Fibroblast of skin of left quadriceps (primary cell): ENCODE results near the gene ENAH.
"Not testable (repeated sequence)": the region's sequence is repeated elsewhere in the genome, so short reads cannot be mapped to it uniquely, and the experiment has no call there.

Experiments used
- DNase-seq, 2 experiments: peaks; one replicate each; pipeline ENCODE4 v3.0.0-alpha.2; 2013; ENCODE audit warnings: low read depth in 2 of 2

Gene ENAH

DNA sequence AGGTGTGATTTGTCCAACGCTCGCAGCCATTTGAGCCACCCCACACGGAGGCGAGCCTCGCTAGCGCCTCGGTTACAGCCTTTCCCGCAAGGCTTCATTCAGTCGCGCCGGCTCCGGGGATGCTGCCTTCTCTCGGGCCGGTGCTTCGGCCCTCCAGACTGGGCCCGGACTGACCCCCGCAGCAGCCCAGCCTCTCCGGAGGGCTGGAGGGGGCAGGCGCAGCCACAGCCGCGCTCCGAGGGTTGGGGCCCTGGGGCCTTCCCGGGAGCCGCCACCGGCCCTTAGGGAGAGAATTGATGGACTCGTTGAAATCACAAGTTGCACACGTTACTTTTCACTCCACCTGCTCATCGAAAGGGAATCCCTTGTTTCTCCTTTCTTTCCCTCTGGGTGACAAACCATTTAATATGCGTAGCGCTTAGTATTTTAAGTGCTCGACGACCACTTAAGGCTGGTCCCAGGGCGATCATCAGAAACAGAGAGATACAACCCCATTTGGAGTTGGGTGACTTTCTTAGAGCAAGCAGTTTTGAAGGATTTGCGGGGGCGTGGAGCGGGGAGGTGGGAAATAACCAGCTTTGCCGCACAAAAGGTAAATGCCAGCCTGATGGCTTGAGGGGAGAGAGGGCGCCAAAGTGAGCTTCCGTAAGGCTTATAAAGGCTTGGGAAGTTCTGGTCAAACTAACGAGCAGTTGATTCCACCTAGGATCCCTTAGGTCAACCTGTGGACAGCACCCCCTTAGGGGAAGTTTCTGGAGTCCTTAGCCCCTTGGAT lies 24.6 kb upstream of the ENAH start:
- DNase-seq, result no peak

DNA sequence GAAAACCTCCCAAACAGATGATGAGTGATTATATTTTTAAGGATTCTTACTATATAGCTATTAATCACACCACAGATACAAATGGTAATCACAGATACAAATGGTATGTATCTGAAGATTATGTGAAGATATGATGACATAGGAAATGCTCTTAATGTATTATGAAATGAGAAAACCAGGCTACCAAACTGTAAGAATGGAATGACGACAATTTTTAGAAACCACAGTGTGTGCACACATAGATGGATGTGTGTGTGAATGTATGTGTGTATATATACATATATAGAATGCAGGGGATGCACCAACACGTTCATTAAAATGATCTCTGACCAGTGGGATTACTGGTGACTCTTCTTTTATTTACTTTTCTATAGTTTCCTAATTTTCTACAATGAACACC lies 21.5 kb upstream of the ENAH start:
- DNase-seq, result peak; percentile 48 to 53

DNA sequence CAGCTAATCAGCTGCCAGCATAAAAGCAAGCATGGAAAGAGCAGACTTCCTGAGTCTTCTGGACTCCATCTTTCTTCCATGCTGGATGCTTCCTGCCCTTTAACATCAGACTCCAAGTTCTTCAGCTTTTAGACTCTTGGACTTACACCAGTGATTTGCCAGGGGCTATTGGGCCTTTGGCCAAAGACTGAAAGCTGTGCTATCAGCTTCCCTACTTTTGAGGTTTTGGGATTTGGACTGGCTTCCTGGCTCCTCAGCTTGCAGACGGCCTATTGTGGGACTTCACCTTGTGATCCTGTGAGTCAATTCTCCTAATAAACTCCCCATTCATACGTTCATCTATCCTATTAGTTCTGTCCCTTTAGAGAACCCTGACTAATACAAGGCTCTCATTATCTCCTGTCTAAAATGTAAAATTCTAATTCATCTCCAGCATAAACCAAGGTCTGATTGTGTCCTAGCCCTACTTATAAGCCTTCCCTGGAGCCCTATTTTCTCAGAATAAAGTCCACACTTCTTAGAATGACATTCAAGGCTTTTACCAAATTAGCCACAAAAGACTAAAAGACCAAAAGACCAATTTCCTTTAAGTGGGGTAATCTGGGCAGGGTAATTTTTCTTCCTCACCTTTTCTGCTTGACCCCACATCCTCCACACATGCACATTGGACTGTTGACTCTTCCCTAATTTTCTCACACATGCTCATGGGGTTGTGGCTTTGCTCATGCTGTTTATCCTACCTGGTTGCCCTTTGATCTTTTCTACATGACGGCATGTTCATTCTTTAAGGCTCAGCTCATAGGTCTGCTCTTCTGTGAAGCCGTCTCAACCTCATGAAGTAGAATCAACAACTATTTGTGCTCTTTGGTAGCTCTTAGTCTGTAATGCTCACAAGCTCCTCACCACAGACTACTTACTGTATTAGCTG lies 18.1 kb upstream of the ENAH start:
- no peak for DNase-seq

DNA sequence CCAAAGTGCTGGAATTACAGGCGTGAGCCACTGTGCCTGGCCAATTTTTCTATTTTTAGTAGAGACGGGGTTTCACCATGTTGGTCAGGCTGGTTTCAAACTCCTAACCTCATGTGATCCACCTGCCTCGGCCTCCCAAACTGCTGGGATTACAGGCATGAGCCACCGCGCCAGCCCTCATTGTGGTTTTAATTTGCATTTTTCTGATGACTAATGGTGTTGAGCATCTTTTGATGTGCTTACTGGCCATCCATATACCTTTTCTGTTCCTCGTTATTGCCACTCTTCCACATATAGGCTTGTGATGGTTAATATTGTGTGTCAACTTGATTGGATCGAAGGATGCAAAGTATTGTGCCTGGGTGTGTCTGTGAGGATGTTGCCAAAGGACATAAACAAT lies 17.4 kb upstream of the ENAH start:
- no peak for DNase-seq

DNA sequence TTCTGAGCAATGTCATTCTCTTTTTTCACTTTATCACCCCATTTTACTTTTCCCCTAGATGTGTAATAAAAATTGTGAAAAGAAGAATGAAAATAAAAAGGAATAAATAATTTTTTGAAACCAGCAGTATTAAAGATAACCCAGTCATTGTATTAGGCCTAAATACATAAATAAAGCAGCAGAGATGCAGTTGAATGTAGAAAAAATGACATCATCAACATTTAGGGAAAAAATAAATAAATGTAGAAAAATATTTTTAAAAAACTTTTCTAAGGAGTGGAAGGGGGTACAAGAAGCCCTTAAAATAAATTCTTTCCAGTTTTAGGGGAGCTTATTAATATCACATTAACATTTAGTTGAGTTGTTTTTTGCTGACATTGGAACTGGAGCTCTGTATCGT lies 15.3 kb upstream of the ENAH start:
- no peak for DNase-seq

DNA sequence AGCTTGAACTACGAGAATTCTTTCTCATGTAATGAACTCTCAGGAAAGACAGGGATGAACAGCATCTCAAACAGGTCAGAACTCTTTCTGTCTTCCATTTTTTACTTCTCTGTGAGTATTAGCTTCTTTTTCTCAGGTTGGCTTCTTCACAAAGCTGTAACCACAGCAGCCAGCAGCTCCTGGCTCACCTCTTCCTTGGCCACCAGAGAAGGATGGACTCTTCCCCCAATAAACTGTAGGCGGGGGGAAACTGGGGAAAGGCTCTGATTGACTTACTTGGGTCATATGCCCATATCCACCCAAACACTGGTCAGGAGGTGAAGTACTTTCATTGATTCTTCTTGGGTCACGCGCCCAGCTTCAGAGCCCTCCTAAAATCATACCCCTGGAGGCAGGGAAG lies 14.4 kb upstream of the ENAH start:
- DNase-seq, result no peak

DNA sequence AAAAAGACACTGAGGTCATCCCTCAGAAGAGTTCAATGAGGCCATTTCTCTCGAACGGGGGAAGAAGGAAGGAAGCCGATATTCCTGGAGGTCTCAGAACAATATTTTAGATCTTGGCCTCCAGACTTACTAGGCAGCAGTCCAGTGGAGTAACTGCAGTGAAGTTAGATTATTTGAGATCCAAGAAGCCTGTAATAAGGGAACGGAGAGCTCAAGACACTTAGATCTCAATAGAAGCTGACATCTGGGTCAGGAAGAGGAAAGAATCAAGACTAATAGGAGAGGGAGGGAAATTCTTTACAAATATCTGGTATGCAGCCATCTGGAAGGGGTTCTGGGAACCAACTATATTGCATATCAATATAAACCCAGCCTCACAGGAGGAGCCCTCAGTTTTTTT lies 13.6 kb upstream of the ENAH start:
- DNase-seq, result no peak

DNA sequence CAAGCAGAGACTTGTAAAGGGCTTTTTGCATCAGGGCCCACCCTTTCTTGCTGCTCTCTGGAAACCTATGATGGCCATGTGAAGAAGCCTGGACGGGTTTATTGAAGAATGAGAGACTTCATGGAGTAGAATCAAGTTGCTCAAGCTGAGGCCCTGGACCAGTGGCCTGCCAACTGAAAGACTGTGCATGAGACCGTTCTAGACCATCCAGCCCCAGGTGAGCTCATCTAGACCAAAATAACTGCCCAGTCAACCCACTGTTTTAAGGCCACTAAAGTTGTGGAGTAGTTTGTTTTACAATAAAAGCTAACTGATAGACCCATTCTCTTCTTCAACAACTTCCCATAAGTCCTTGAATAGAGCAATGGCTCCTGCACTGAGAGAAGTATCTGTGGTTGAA lies 11.8 kb upstream of the ENAH start:
- no peak for DNase-seq

DNA sequence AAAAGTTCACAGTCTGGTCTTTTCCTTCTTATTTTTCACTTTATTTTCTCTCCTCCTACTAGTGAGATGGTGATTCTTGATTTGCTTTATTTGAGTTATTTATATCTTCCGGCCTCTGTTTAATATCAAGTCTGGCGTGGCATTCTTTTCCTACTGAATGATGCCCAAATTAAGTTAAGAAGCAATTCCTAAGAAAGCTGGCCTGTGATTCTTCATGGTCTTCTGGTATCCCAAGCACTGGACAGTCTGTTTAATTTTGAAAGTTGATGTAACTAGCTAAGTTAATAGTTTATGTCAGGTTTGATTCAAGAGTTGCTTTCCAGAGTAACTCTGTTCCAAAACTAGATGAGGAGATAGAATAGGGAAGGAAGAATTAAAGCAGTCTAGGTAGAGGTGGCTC lies 9.2 kb upstream of the ENAH start:
- no peak for DNase-seq

DNA sequence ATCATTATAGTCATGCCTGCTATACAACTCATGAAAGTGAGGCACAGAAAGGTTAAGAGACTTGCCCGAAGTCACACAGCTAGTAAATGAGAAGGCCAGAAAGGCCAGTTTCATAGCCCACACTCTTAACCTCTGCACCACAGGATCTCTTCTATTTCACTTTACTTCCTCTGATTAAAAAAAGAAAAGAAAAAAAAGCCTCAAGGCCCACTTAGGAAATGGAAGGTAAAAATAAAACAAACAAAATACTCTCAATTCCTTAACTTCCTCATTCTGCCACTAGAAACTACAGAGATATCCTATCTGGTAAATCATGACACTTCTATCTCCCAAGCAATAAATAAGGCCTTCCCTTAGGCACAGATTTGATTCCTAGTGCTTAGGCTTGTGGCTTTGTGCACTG lies 7.6 kb upstream of the ENAH start:
- DNase-seq, result no peak

DNA sequence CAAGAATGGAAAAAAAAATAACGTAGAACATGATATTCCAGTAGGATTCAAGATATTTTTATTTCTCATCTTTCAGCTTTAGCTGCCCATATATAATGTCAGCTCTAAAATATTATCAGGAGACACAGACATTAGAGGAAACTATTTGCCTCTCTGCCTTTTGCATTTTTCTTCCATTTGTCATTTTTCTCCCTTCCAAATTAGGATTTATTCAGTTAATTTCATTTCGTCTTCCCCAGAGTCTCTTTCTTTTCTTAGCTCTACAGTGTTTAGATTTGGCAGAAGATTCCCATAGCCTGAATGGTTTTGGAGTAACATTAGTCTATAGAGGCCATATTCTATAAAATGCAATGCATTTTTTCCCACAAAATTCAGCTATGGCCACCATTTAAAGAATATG lies 5.1 kb upstream of the ENAH start:
- DNase-seq, result peak; percentile 64 to 67

DNA sequence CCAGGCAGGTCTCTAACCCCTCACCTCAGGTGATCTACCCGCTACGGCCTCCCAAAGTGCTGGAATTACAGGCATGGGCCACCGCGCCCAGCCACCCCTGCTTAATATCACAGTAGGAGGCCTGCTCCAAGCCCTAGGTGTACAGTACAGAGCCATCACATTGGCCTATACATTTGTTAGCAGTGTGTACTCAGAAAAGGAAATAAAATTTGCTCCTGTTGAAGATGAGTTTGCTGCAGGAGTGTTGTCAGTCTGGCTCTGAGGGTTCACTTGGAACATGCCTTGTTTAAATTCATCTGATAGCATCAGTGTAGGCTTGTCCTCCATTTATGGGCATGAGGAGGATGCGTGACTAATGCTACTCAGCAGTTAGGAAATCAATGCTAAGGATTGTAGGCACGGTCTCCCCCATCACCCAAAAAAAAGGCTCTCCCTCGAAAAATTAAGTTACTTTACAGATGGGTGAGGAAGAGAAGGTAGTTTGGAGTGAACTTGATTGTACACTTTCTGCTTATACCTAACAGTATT lies 4.6 kb upstream of the ENAH start:
- peak; percentile 86 to 88 for DNase-seq

DNA sequence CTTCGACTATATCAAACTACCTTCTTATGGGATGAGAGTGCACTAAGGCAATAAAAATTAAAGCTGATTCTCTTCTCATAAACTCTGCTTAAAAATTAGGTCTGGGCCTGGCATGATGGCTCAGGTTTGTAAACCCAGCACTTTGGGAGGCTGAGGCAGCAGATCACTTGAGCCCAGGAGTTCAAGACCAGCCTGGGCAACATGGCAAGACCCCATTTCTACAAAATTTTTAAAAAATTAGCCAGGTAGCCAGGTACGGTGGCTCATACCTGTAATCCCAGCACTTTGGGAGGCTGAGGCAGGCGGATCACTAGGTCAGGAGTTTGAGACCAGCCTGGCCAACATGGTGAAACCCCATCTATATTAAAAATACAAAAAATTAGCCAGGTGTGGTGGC lies 3.3 kb upstream of the ENAH start:
- not testable (repeated sequence) for DNase-seq

DNA sequence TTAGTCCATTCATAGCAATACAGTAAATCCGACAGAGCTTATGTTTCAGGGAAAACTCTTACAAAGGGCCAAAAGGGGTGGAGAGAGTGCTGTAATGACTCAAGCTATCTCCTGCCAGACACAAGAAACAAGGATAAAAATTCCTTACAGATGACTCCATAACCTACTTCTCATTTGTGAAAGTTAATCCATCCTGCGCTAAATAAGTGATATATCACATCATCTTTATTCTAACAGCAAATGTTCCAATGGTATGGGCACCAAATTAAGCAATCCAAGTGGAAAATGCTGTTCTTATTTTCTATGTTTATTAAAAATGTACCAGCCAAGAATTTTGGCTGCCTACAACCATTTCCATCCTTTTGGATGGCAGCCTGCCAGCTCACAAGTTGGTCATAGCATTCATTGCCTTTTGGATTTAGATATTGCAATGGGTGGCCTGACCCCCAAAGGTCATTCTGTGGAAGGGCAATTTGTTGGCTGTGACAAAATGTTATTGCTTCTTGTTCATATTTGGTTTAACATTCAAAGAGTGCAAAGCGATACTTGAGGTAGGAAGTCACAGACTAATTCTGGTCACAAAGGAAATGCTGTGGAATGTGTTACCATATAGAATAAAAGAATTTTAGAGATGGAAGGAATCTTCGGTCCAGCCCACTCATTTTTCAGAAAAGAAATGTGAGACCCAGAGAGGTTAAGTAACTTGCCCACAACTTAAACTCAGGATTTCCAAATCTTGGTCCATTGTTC lies 2.8 kb upstream of the ENAH start:
- peak; percentile 97 for DNase-seq

DNA sequence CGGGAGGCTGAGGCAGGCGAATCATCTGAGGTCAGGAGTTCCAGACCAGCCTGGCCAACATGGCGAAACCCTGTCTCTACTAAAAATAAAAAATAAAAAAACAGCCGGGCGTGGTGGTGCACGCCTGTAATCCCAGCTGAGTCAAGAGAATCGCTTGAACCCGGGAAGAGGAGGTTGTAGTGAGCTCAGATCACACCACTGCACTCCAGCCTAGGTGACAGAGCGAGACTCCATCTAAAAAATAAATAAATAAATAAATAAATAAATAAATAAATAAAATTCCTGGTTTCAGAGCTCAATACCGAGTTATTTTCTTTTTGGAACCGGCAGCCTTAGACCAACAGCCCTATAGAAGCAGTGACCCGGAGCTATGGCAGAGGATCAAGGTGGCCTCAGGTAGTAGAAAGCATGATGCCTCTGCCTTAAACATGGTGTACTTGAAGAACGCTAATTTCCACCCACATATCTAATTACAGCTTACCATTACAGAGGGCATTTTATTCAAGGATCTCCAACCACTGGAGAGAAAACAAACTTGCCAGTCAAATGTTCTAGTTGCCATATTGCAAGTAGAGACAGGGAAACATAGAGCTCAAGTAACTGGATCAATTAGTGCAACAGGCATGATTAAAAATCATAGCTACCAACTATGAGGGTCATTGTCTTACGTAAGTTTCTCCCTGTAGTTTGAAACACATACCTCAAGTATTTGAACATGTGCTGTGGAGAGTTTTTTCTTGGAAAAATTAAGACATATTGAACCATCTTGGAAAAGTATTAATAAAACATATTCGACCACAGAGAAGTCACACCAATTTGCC lies 2.0 kb upstream of the ENAH start:
- DNase-seq, result no peak

DNA sequence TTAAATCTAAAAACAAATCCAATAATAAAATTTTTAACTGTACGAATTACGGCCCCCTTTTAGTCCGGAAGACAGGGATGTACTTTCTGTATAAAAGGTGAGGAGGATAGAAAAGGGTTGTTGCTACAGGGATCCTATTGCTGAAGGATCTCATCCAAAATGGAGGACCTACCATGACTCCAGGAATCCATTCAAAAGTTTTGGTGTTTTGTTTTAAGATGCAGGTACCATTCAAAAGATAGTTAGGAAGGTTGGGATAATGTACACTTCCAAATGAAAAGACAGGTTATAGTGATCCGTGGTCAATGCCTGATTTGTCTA lies 1.3 kb upstream of the ENAH start:
- DNase-seq, result no peak

DNA sequence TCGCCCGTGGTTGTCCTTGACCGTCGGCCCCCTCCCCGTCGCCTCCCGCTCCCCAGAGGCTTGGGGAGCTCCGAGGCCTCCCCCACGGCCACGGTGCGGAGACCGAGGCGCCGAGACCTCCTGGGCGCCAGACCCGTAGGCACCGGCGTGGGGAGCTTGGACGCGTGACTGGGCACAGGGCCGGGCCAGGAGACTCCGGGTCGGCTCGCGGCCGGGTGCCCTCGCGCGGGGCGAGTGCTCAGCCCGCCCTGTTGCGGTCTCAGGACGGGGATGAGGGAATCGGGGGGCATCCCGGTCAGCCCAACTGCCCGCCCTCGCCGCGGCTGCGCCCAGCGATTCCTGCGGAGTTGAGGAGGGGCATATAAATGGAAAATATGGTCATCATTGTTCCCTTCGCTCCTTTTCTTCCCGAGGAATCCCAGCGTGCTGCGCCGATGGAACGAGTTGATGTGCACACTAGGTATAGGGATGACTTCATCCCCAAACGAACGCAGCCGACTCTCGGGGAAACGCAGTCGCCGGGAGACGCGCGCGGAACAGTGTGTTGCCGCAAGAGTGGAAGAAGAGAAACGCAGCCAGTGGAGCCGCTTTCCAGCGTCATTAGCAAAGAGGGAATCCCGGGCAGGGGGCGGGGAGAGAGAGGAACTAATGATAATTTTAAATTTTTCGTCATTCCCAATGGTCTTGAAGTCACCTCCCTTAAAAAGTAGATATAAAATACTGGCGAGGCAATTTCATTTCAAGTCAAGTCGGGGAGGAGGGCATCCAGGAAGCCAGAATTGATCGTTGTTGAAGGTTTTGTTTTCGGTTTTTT lies 747 bp upstream of the ENAH start:
- peak; percentile 46 to 51 for DNase-seq

DNA sequence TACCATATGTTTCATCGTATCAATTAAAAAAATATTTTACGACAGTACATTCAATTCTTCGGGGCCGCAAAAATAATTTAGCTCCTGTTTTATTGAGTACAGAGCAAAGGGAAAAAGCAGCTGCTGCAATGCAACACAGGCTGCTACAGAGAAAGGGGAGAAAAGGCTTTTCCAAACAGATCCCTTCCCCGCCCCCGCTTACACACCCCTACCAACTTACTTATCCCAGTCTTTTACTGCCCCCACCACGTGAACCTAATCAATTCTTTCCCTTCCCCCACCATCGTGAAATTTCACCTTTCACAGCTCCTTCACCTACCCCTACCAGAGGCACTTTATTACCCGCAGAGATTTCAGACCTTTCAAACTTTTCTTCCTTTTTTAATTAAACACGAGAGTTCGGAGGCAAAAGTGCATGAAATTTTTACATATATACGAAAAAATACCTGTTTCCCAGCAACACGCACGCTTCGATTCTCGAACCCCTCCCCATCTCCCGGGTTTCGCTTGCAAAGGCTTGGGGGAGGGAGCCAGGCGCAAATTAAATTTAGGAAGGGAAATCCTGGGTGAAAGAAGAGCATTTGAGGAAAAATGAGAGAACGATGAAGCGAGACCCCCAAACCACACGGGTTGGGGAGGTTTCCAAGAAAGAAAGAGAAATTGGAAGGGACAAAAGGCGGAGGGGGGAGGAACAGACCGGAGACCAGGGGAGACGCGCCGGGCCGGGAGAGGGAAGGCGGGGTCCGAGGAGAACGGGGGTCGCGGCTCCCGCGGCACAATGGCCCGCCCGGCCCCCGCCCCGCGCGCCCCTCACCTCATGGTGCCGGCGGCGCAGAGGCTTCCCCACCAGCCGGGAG lies 823 bp downstream of the ENAH start:
- no peak for DNase-seq

DNA sequence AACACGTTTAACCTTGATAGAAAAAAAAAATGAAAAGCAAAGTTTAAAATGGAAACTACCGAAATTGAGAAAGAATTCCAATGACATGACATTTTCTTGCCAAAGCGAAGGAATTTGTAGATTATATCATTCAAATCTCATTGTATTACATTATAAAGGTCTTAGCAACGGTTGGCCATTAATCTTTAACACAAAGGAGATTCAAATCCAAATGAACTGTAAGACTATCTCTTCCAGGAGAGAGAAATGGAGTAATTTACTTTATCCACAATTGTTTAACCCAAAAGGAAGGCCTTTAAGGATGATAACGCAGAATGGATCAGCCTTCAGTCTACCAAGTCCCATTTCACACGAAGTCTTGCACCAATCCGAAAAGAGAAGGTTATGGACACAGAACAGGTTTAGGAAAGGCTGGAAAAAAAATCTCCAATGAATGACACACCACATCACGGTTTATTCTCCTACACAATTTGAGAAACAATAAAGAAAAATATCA lies 1.5 kb downstream of the ENAH start:
- no peak for DNase-seq
